AG04449 (cell line): ENCODE results near the gene ATP9B.

Experiments used
- CTCF ChIA-PET: fragments of 350-600 bp; formaldehyde crosslinking; extraction: SDS; loops from one replicate; lab custom pipeline; 2021; ENCODE audit warnings: antibody characterized with exemption; lab: Yijun Ruan, JAX
- POLR2A ChIA-PET: fragments of 400-600, 350-600 bp; formaldehyde crosslinking; extraction: SDS; loops from one replicate; lab custom pipeline; 2020; ENCODE audit warnings: antibody characterized with exemption, inconsistent platforms; lab: Yijun Ruan, JAX
- DNase-seq: peaks from one replicate; pipeline ENCODE4 v3.0.0-alpha.2; 2010; ENCODE audit warnings: low read depth, low spot score
- H3K4me3 ChIP-seq: 2 replicates; pipeline ENCODE4 v1.5.1; 2011; ENCODE audit warnings: low read depth, mild to moderate bottlenecking, control low read depth, low read length
- TF ChIP-seq, protein P1 (sequence below): IDR thresholded peaks from one replicate; pipeline ENCODE4 v1.5.1; 2011; ENCODE audit warnings: mild to moderate bottlenecking, moderate library complexity, low read length, control low read depth, inconsistent platforms; ENCODE audit not compliant: insufficient read depth; ENCODE audit errors: missing control alignments

The ATP9B gene

DNA sequence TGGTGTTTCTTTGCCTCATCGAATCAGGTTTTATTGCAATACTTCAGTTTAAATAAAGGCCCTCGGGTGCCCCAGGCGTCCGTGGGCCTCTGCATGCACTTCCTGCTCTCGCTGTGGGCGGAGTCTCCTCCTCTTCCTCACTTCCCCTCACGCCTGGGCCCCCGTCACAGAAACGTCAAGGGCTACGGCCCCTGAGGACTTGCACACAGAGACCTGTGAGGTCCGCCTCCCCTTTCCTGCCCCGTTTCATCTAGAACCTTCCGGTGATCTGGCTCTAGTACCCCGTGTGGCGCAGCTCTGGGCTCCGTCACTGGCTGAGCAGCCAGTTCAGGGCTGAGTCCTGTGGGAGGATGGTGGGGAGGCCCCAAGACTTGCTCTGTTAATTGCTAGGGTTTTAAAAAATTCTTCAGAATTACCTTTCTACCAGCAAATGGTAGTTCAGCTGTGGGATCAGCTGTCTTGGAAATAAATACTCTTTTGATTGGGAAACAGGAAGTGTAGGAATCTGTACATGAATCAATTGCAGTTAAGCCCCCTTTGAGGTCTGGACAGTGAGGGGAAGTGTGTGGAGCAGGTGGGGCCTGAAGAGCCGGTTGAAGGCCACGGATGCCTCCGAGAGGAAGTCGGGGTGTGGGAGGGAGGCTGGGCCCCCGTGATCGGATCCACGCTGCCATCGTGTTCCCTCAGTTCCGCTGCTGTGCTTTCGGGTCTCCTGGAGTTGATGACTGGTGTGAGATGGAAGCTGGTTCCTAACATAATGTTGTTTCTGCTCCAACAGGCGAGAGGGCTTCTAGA is 336.8 kb downstream of the ATP9B start:
- POLR2A ChIA-PET, result no interaction called here
- DNase-seq, result no peak
- TF ChIP-seq, protein P1, sequence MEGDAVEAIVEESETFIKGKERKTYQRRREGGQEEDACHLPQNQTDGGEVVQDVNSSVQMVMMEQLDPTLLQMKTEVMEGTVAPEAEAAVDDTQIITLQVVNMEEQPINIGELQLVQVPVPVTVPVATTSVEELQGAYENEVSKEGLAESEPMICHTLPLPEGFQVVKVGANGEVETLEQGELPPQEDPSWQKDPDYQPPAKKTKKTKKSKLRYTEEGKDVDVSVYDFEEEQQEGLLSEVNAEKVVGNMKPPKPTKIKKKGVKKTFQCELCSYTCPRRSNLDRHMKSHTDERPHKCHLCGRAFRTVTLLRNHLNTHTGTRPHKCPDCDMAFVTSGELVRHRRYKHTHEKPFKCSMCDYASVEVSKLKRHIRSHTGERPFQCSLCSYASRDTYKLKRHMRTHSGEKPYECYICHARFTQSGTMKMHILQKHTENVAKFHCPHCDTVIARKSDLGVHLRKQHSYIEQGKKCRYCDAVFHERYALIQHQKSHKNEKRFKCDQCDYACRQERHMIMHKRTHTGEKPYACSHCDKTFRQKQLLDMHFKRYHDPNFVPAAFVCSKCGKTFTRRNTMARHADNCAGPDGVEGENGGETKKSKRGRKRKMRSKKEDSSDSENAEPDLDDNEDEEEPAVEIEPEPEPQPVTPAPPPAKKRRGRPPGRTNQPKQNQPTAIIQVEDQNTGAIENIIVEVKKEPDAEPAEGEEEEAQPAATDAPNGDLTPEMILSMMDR, result no peak
- CTCF ChIA-PET, result interaction anchor here (0.6 to 1.3 kb wide), 4 partner anchors 10 to 123 kb away, joined by 3 to 4 read pairs (median 4); partner anchors contain the start of gene NFATC1
- no peak overlapping the region for H3K4me3 ChIP-seq

GRCh38 chr18:79406708-79407107 is 337.5 kb downstream of the ATP9B start:
- POLR2A ChIA-PET, result no interaction called here
- TF ChIP-seq, protein P1, result no peak
- no peak overlapping the region for H3K4me3 ChIP-seq
- DNase-seq, result no peak
- CTCF ChIA-PET, result no interaction called here

DNA sequence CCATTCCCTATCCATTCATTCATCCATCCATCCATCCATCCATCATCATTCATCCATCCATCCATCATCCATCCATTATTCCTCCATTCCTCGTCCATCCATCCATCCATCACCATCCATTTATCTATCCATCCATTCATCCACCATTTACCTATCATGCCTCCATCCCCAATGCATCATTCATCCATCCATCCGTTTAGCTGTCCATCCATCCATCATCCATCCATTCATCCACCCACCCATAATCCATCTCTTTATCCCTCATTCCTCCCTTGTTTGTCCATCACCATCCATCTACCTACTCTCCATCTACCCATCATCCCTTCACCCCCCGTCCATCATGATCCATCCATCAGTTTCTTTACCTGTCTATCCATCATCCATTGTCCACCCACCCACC is 340.1 kb downstream of the ATP9B start:
- no peak overlapping the region for H3K4me3 ChIP-seq
- TF ChIP-seq, protein P1, result no peak
- ChIA-PET POLR2A (no interaction called here), CTCF (no interaction called here)
- no peak for DNase-seq

DNA sequence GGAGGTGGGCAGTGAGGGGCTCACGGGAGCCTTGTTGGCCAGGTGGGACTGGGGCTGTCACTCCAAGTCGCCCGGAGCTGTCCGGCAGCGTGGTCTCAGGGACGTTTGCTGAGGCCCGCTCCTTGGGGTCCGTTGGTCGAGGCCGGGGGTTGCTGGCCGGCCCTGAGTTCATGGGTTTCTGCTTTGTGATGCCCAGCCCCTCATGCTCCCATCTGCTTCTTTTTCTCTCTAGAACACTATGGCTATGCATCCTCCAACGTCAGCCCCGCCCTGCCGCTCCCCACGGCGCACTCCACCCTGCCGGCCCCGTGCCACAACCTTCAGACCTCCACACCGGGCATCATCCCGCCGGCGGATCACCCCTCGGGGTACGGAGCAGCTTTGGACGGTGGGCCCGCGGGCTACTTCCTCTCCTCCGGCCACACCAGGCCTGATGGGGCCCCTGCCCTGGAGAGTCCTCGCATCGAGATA is 341.0 kb downstream of the ATP9B start:
- CTCF ChIA-PET, result no interaction called here
- TF ChIP-seq, protein P1, result no peak
- POLR2A ChIA-PET, result no interaction called here

GRCh38 chr18:79410731-79411613 is 341.8 kb downstream of the ATP9B start:
- CTCF ChIA-PET, result no interaction called here
- TF ChIP-seq, protein P1, result no peak
- no peak for DNase-seq
- H3K4me3 ChIP-seq, result no peak overlapping the region
- POLR2A ChIA-PET, result no interaction called here

More for the DNA sequence above, 341.0 kb downstream of the ATP9B start:
- H3K4me3 ChIP-seq, result no peak overlapping the region
- DNase-seq, result no peak
